Measurements from ENCODE around the gene ACTR3C.

GRCh38 chr7:150340024-150340749, 16.8 kb upstream of the ACTR3C start:
- TF ChIP-seq POLR2A (IDR thresholded peaks at IDR 0.05) (no peak), CTCF (IDR thresholded peaks at IDR 0.05 in 4 of 5, conservative IDR thresholded peaks at IDR 0.05 in 1 of 5) (no peak)
